Ascending aorta (tissue), 2 donors: ENCODE data around the gene AK4. TPM values are rescaled to one million over a fixed set of nuclear protein-coding genes. Genes with fewer than 3 reads are reported as not detected.
A peak's percentile ranks its signal among the peaks of the same experiment; 100 is the strongest.
"Not testable (repeated sequence)": the region's sequence is repeated elsewhere in the genome, so short reads cannot be mapped to it uniquely, and the experiment has no call there.

Experiments used
- DNase-seq, 2 donors: peaks; one replicate each; pipeline ENCODE4 v3.0.0-alpha.2; 2019; ENCODE audit warnings: low spot score in 2 of 2
- H3K27ac ChIP-seq, 2 donors: fragments of 200-600 bp; sonication (generic); one replicate each; pipeline ENCODE4 v1.5.1; 2016 to 2017; ENCODE audit warnings: mild to moderate bottlenecking in 1 of 2
- H3K27me3 ChIP-seq: fragments of 200-600 bp; sonication (generic); one replicate; pipeline ENCODE4 v1.5.1; 2017
- H3K36me3 ChIP-seq, 2 donors: fragments of 200-600 bp; sonication (generic); one replicate each; pipeline ENCODE4 v1.5.1; 2016
- H3K4me1 ChIP-seq, 2 donors: fragments of 200-600 bp; sonication (generic); one replicate each; pipeline ENCODE4 v1.5.1; 2016 to 2017; ENCODE audit warnings: mild to moderate bottlenecking in 1 of 2
- H3K4me3 ChIP-seq, 2 donors: fragments of 200-600 bp; sonication (generic); one replicate each; pipeline ENCODE4 v1.5.1; 2016 to 2017; ENCODE audit warnings: mild to moderate bottlenecking in 1 of 2
- H3K9me3 ChIP-seq, 2 donors: fragments of 200-600 bp; sonication (generic); one replicate each; pipeline ENCODE4 v1.5.1; 2016
- intact Hi-C: fragments of 100-400 bp; cut with DNase I; formaldehyde crosslinking; loops from one replicate; pipeline ENCODE4 v1.15.1; 2023
- total RNA-seq: library from RNA; depleted of rRNA; stranded (reverse); fragments of >200 nt; gene quantifications from one replicate; pipeline ENCODE4 v1.1.0, GENCODE V29; 2016
- TF ChIP-seq, protein P1 (sequence below), 3 experiments: fragments of 200-600 bp in 2 of 3; fragments of 450-650 bp in 1 of 3; sonication (generic) in 2 of 3; IDR thresholded peaks; one replicate each; pipeline ENCODE4 v1.5.1; 2016 to 2019; ENCODE audit warnings: antibody characterized with exemption in 3 of 3, mild to moderate bottlenecking in 1 of 3, moderate library complexity in 1 of 3

AK4 gene
- total RNA-seq, 1 donor from 2014 or later: 29.5 TPM

DNA sequence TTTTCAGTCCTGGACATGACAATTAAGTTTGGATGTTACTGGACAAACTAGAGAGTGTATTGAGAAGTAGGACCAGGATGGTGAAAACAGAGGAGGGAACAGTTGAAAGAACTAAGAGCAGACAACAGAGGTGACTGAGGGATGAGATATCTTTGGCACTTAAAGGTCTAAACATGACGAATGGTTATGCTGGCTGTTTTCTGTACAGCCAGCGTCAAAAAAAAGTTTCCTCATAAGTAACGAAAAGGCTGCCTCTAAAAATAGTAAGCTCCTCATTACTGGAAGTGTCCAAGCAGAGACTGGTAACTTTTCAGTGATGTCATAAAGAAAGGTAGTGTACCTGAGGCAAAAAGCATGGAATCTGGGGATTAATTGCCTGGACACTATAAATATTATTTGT, 35.2 kb upstream of the AK4 start:
- intact Hi-C loops: no loop called here
- TF ChIP-seq, protein P1, sequence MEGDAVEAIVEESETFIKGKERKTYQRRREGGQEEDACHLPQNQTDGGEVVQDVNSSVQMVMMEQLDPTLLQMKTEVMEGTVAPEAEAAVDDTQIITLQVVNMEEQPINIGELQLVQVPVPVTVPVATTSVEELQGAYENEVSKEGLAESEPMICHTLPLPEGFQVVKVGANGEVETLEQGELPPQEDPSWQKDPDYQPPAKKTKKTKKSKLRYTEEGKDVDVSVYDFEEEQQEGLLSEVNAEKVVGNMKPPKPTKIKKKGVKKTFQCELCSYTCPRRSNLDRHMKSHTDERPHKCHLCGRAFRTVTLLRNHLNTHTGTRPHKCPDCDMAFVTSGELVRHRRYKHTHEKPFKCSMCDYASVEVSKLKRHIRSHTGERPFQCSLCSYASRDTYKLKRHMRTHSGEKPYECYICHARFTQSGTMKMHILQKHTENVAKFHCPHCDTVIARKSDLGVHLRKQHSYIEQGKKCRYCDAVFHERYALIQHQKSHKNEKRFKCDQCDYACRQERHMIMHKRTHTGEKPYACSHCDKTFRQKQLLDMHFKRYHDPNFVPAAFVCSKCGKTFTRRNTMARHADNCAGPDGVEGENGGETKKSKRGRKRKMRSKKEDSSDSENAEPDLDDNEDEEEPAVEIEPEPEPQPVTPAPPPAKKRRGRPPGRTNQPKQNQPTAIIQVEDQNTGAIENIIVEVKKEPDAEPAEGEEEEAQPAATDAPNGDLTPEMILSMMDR (IDR thresholded peaks at IDR 0.05): no peak
- Histone ChIP-seq H3K27me3 (no peaks in the 10 kb centered on the region), H3K36me3 (no peaks in the 10 kb centered on the region), H3K4me1 (peaks cover 0 to 4% of the 10 kb centered on the region in 2 donors), H3K4me3 (no peak overlapping the region), H3K27ac (no peak overlapping the region), H3K9me3 (no peaks in the 10 kb centered on the region)
- DNase-seq: no peak

DNA sequence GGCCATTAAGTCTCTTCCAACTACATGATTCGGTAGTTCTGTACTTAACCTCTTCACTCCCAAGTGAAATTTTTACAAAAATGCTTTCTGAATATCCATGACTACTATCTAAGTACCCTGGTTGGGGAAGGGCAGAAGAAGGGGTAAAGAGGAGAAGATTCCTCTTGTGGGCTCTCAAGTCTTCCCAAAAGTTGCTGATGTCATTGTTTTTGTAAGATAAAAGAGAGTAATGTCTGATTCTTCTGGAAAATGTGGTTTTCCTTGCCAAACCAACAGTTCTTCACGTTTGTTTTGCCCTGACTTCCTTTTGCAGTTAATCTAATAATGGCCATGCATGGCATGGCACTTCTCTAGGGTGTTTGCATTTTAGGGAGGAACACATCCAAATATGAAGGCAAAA, 34.7 kb upstream of the AK4 start:
- DNase-seq: no peak
- H3K4me1 ChIP-seq: peaks cover 0 to 4% of the 10 kb centered on the region in 2 donors
- H3K4me3 ChIP-seq: no peak overlapping the region
- TF ChIP-seq, protein P1 (IDR thresholded peaks at IDR 0.05): no peak
- H3K27me3 ChIP-seq: no peaks in the 10 kb centered on the region
- no peak overlapping the region for H3K27ac ChIP-seq
- H3K9me3 ChIP-seq: no peaks in the 10 kb centered on the region
- intact Hi-C loops: no loop called here
- H3K36me3 ChIP-seq: no peaks in the 10 kb centered on the region

DNA sequence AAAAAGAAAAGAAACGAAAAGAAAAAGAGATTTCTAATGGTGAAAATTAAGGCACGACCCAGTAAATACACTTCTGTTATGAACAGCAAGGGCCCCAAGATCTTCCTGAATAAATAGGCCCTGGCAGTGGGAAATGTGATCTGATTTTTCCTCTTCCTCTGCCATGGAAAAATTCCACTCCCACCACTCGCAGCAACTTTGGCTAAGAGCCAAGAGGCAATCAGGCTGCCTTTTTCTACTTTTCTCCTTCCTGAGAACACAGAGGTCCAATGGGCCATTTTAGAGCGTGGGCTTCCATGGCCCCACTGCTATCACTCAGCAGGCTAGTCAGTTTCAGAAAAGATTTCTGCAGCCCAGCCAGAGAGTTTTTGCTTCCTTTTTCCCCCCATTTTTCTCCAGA, 33.7 kb upstream of the AK4 start:
- DNase-seq: no peak
- intact Hi-C loops: no loop called here
- Histone ChIP-seq H3K27ac (peak overlapping the region; percentile 34 to 55), H3K4me1 (peaks cover 0 to 4% of the 10 kb centered on the region in 2 donors), H3K9me3 (no peaks in the 10 kb centered on the region), H3K27me3 (no peaks in the 10 kb centered on the region), H3K4me3 (peak overlapping the region in 1 of 2 donors; percentile 33), H3K36me3 (no peaks in the 10 kb centered on the region)
- TF ChIP-seq, protein P1 (IDR thresholded peaks at IDR 0.05): no peak

DNA sequence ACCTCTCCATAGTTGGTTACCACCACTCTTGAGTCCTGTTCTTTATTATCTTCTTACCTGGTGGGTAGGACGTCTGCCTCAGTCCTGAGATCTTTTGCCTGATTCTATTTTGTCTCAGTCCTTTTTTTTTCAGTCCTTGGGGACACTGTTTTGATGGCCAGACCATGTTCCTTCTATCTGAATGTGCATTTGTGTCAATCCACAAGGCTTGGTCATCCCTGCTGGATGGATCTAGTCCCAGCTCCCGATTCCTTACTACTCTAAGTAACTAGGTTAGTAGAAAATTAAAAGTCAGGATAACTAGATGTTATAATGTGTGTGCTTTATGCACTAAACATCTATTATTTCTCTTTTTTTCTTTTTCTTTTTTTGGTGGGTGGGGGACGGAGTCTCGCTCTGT, 28.1 kb upstream of the AK4 start:
- TF ChIP-seq, protein P1 (IDR thresholded peaks at IDR 0.05): no peak
- H3K27ac ChIP-seq: no peak overlapping the region
- intact Hi-C loops: no loop called here
- H3K9me3 ChIP-seq: no peaks in the 10 kb centered on the region
- H3K27me3 ChIP-seq: no peaks in the 10 kb centered on the region
- H3K4me1 ChIP-seq: no peaks in the 10 kb centered on the region
- DNase-seq: no peak
- no peaks in the 10 kb centered on the region for H3K36me3 ChIP-seq
- no peak overlapping the region for H3K4me3 ChIP-seq

DNA sequence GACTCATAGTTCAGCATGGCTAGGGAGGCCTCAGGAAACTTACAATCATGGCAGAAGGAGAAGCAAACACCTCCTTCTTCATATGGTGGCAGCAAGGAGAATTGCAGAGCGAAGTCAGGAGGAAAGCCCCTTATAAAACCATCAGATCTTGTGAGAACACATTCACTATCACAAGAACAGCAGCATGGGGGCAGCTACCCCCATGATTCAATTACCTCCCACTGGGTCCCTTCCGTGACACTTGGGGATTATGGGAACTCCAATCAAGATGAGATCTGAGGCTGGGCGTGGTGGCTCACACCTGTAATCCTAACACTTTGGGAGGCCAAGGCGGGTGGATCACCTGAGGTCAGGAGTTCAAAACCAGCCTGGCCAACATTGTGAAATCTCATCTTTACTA, 18.9 kb upstream of the AK4 start:
- intact Hi-C loops: not testable (repeated sequence)

DNA sequence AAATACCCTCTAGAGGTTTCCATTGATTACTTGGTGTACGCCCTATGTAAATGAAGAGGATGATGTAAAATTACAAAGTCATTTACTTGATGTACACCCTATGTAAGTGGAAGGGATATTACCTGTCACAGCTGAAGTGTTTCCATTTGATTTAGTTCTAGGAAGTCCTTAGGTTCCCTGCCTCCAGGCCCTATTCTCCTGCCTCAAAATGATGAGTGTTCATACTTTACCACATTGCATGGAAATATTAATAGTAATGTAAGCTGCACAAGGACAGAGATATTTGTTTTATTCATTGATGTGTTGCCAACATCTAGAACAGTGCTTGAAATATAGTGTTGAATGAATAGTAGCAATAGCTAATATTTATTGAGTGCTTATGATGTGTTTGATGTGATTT, 9.5 kb upstream of the AK4 start:
- no peak overlapping the region for H3K4me3 ChIP-seq
- DNase-seq: no peak
- H3K9me3 ChIP-seq: no peaks in the 10 kb centered on the region
- TF ChIP-seq, protein P1 (IDR thresholded peaks at IDR 0.05): no peak
- no peaks in the 10 kb centered on the region for H3K27me3 ChIP-seq
- H3K27ac ChIP-seq: no peak overlapping the region
- intact Hi-C loops: no loop called here
- H3K4me1 ChIP-seq: no peaks in the 10 kb centered on the region
- H3K36me3 ChIP-seq: no peaks in the 10 kb centered on the region

More for the DNA sequence above, 18.9 kb upstream of the AK4 start:
- DNase-seq, H3K36me3 ChIP-seq, H3K4me1 ChIP-seq, H3K27me3 ChIP-seq, H3K4me3 ChIP-seq, H3K9me3 ChIP-seq, H3K27ac ChIP-seq: not testable (repeated sequence)

DNA sequence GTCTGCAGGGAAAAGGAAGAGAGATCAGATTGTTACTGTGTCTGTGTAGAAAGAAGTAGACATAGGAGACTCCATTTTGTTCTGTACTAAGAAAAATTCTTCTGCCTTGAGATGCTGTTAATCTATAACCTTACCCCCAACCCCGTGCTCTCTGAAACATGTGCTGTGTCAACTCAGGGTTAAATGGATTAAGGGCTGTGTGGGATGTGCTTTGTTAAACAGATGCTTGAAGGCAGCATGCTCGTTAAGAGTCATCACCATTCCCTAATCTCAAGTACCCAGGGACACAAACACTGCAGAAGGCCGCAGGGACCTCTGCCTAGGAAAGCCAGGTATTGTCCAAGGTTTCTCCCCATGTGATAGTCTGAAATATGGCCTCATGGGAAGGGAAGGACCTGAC, 8.2 kb upstream of the AK4 start:
- H3K9me3 ChIP-seq, intact Hi-C loops, DNase-seq, H3K4me3 ChIP-seq, H3K36me3 ChIP-seq, H3K27ac ChIP-seq, H3K4me1 ChIP-seq, H3K27me3 ChIP-seq: not testable (repeated sequence)
